ENCODE measurements around the gene THAP11. TPM values are rescaled to one million over a fixed set of nuclear protein-coding genes. Genes with fewer than 3 reads are reported as not detected.
A peak's percentile ranks its signal among the peaks of the same experiment; 100 is the strongest.

THAP11 gene
- total and polyA plus RNA-seq, 2 of the 13 experiments (the other 11 are each of a cell fraction or from before 2014, with no cell fraction given), result 44.2 to 53.4 TPM

DNA sequence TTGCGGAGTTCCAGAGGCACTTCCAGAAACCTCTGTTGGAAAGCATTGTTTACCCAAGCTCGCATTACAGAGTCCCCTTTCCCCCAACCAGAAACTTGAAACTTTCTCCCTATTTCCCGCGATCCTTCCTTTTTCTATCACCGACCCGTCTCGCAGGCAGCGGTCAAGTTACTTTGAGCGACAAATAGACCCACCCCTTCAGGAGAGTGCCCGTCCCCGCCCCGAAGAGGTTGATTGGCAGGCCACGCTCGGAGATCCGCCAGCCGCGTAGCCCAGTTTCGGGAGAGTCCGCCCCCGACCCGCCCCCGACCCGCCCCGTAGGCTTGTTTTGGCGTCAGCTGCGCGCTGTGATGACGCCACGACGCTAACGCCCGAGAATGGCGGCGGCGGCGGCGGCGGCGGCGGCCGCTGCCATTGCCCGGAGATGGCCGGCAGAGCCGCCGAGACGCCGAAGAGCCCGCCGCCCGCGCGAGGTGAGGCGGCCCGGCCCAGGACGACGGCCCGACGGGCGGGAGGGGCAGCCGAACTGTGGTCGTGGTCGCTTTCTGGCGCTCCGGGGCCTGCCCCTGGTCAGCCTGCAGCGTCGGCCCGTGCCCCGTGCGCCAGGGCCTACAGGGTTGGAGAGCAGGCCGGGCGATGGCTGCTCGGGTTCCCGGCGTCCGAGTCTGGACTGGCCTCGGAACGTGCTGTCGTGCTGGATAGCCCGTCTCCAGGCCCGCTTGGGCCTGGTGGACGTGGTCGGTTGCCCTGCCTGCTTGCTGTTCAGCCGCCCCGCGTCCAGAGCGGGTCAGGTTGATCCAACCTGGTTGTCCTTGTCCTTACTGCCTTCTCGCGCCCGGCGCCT is 51.0 kb downstream of the THAP11 start, which contains the start of gene PSKH1 (continued):
- TF ChIP-seq ZNF609 (CRISPR knock-in tag; IDR thresholded peaks at IDR 0.05; ENCODE audit: borderline replicate concordance) (no peak), CBX2 (IDR thresholded peaks at IDR 0.05; ENCODE audit: low read depth, low read length) (no peak), CBX2 (CRISPR knock-in tag; IDR thresholded peaks at IDR 0.05; ENCODE audit: low read depth) (no peak), ZNF670 (CRISPR knock-in tag; IDR thresholded peaks at IDR 0.05; ENCODE audit: borderline replicate concordance) (peak; percentile 63; the same call in 1 of the 2 replicates), ZNF367 (CRISPR knock-in tag; IDR thresholded peaks at IDR 0.05; ENCODE audit: borderline replicate concordance) (peak; percentile 45; the same call in 1 of the 2 replicates), CREM (IDR thresholded peaks at IDR 0.05) (peak; percentile 94), CREM (CRISPR knock-in tag; IDR thresholded peaks at IDR 0.05) (peak; percentile 81), HCFC1 (IDR thresholded peaks at IDR 0.05; ENCODE audit: low read depth, low read length) (peak; percentile 40; the same call in 1 of the 2 replicates), ZFYVE20 (CRISPR knock-in tag; IDR thresholded peaks at IDR 0.05; ENCODE audit: borderline replicate concordance, low read depth) (peak; percentile 89; the same call in 1 of the 2 replicates), NFATC3 (CRISPR knock-in tag; IDR thresholded peaks at IDR 0.05) (no peak), ZSCAN21 (CRISPR knock-in tag; IDR thresholded peaks at IDR 0.05; ENCODE audit: borderline replicate concordance) (peak; percentile 81), ZNF501 (CRISPR knock-in tag; IDR thresholded peaks at IDR 0.05) (peak; percentile 65; the same call in 1 of the 2 replicates), ZNF3 (CRISPR knock-in tag; IDR thresholded peaks at IDR 0.05) (no peak), XBP1 (CRISPR knock-in tag; IDR thresholded peaks at IDR 0.05) (no peak), ZNF547 (CRISPR knock-in tag; IDR thresholded peaks at IDR 0.05) (no peak), TP53 (CRISPR knock-in tag; conservative IDR thresholded peaks at IDR 0.05) (0 out of 2 replicates have a peak, but pooled peaks have one; percentile 80), ZNF441 (CRISPR knock-in tag; IDR thresholded peaks at IDR 0.05; ENCODE audit: borderline replicate concordance) (peak; percentile 11; the same call in 1 of the 2 replicates), ZC3H13 (CRISPR knock-in tag; IDR thresholded peaks at IDR 0.05) (no peak), ZNF451 (CRISPR knock-in tag; IDR thresholded peaks at IDR 0.05) (0 out of 2 replicates have a peak, but pooled peaks have one; percentile 27)
- TF ChIP-seq, protein P1, sequence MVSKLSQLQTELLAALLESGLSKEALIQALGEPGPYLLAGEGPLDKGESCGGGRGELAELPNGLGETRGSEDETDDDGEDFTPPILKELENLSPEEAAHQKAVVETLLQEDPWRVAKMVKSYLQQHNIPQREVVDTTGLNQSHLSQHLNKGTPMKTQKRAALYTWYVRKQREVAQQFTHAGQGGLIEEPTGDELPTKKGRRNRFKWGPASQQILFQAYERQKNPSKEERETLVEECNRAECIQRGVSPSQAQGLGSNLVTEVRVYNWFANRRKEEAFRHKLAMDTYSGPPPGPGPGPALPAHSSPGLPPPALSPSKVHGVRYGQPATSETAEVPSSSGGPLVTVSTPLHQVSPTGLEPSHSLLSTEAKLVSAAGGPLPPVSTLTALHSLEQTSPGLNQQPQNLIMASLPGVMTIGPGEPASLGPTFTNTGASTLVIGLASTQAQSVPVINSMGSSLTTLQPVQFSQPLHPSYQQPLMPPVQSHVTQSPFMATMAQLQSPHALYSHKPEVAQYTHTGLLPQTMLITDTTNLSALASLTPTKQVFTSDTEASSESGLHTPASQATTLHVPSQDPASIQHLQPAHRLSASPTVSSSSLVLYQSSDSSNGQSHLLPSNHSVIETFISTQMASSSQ (IDR thresholded peaks at IDR 0.05; ENCODE audit: low read depth), result no peak
- TF ChIP-seq, protein P1 (CRISPR knock-in tag; IDR thresholded peaks at IDR 0.05; ENCODE audit: borderline replicate concordance), result peak; percentile 48

Measured in HepG2 (cell line).